Subcutaneous abdominal adipose tissue (tissue), 5 donors: ENCODE measurements around the gene TFDP3.

ENCODE experiments used
- H3K27ac ChIP-seq: one replicate; pipeline ENCODE4 v1.7.0; 2013; ENCODE audit warnings: low read depth, mild to moderate bottlenecking, inconsistent platforms, low read length, moderate library complexity
- H3K27me3 ChIP-seq, 5 donors: one replicate each; pipeline ENCODE4 v1.7.0; 2013; ENCODE audit warnings: low read length in 5 of 5, inconsistent platforms in 1 of 5; ENCODE audit not compliant: control insufficient read depth in 5 of 5, insufficient read depth in 4 of 5
- H3K36me3 ChIP-seq, 5 donors: one replicate each; pipeline ENCODE4 v1.7.0; 2013; ENCODE audit warnings: low read length in 5 of 5; ENCODE audit not compliant: control insufficient read depth in 5 of 5, insufficient read depth in 5 of 5
- H3K4me1 ChIP-seq, 5 donors: one replicate each; pipeline ENCODE4 v1.7.0; 2013; ENCODE audit warnings: low read length in 5 of 5, mild to moderate bottlenecking in 3 of 5, moderate library complexity in 1 of 5; ENCODE audit not compliant: control insufficient read depth in 5 of 5, insufficient read depth in 5 of 5
- H3K4me3 ChIP-seq, 5 donors: one replicate each; pipeline ENCODE4 v1.7.0; 2013; ENCODE audit warnings: low read length in 5 of 5, low read depth in 1 of 5
- H3K9ac ChIP-seq, 5 donors: one replicate each; pipeline ENCODE4 v1.7.0; 2013; ENCODE audit warnings: low read length in 5 of 5, mild to moderate bottlenecking in 4 of 5, moderate library complexity in 3 of 5
- H3K9me3 ChIP-seq, 5 donors: one replicate each; pipeline ENCODE4 v1.7.0; 2013; ENCODE audit warnings: low read length in 5 of 5; ENCODE audit not compliant: control insufficient read depth in 5 of 5
- donor health status: healthy.
- donor health status: healthy.
- donor health status: healthy.
- donor health status: healthy.
- donor health status: healthy.

TFDP3 gene, protein sequence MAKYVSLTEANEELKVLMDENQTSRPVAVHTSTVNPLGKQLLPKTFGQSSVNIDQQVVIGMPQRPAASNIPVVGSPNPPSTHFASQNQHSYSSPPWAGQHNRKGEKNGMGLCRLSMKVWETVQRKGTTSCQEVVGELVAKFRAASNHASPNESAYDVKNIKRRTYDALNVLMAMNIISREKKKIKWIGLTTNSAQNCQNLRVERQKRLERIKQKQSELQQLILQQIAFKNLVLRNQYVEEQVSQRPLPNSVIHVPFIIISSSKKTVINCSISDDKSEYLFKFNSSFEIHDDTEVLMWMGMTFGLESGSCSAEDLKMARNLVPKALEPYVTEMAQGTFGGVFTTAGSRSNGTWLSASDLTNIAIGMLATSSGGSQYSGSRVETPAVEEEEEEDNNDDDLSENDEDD

GRCh38 chrX:133218329-133218728 lies at the start of gene TFDP3:
Gene TFDP3, minus strand, starts transcription at chrX:133218354. Its CDS starts 95 bp downstream, at chrX:133218259.
- Histone ChIP-seq H3K36me3 (no peaks in the 10 kb centered on the region), H3K9me3 (no peaks in the 10 kb centered on the region), H3K9ac (no peak within 1 kb of the TSS), H3K27me3 (peaks cover 0 to 10% (median 8%) of the 10 kb centered on the region in 5 donors), H3K4me3 (no peak within 1 kb of the TSS), H3K4me1 (peaks cover 0 to 4% (median 0%) of the 10 kb centered on the region in 5 donors), H3K27ac (no peak within 1 kb of the TSS)

DNA sequence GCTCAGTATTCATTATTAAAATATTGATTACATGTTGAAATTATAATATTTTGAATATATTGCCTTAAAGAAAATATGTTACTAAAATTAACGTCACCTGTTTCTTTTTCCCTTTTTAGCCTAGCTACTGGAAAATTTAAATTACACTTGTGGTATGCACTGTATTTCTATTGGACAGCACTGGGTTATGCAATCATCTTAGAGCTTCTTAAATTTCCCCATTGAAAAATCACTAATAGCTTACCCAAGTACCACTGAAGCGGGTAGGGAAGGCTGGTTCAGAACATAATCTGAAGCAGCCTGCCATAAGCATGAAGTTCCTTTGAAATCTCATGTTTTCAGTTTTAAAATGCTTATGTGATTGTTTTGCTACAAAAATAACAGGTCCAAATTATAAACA lies 49.5 kb upstream of the TFDP3 start:
- H3K4me1 ChIP-seq = peaks cover 0 to 10% (median 4%) of the 10 kb centered on the region in 5 donors
- no peaks in the 10 kb centered on the region for H3K9me3 ChIP-seq
- H3K9ac ChIP-seq = no peak overlapping the region
- no peak overlapping the region for H3K27ac ChIP-seq
- H3K27me3 ChIP-seq = peaks cover 0 to 6% (median 3%) of the 10 kb centered on the region in 5 donors
- no peak overlapping the region for H3K4me3 ChIP-seq
- H3K36me3 ChIP-seq = no peaks in the 10 kb centered on the region

DNA sequence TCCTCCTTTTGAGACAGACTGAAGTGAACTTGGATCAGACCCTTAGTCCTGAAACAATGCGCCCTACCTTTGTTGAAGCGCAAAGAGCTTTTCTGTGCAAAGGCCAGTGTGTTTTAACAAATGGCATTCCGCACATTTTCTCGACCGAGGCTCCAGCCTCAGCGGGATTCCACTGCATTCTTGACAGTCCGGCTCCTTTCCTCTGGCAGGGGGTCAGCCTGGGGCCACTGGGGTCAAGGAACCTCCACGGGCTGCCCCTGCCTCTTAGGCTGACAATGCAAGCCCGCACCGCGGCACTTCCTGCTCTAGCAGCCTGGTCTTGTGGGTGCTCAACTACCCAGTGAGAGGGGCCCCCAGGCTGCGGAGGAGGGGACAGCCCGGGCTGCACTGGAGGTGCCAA lies 47.2 kb upstream of the TFDP3 start:
- Histone ChIP-seq H3K4me1 (peaks cover 0 to 10% (median 4%) of the 10 kb centered on the region in 5 donors), H3K27me3 (peaks cover 0 to 4% (median 3%) of the 10 kb centered on the region in 5 donors), H3K9me3 (no peaks in the 10 kb centered on the region), H3K4me3 (no peak overlapping the region), H3K9ac (no peak overlapping the region), H3K27ac (no peak overlapping the region), H3K36me3 (no peaks in the 10 kb centered on the region)

DNA sequence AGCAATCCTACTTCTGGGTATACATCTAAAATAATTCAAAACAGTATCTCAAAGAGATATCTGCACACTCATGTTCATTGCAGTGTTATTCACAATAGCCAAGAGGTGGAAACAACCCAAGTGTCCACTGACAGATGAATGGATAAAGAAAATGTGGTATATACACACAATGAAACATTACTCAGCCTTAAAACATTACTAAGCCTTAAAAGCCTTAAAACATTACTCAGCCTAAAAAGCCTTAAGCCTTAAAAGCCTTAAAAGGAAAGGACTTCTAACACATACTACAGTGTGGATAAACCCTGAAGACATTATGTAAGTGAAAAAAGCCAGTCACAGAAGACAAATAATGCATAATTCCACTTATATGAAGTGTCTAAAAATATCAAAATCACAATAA lies 40.3 kb upstream of the TFDP3 start:
- Histone ChIP-seq H3K36me3 (no peaks in the 10 kb centered on the region), H3K4me3 (no peak overlapping the region), H3K9me3 (no peaks in the 10 kb centered on the region), H3K9ac (no peak overlapping the region), H3K4me1 (no peaks in the 10 kb centered on the region), H3K27me3 (peaks cover 0 to 14% (median 4%) of the 10 kb centered on the region in 5 donors), H3K27ac (no peak overlapping the region)

DNA sequence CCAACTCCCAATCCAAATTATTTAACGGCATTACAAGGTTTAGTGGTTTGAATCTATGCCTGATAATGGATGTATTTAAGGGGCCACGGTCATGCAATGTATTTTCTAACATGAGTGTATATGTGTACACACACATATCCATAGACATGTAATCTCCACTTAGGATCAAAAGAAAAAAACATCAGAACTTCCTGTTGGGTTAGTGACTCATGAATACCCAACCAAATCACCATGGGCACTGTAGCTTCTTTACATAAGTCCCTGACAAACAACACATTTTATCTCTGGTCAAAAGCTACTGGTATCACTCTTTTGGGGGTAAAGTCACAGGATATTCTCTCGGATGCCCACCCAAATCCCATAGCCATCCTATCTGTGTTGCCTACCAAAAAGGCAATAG lies 36.5 kb upstream of the TFDP3 start:
- Histone ChIP-seq H3K9ac (no peak overlapping the region), H3K4me3 (no peak overlapping the region), H3K27ac (no peak overlapping the region), H3K36me3 (no peaks in the 10 kb centered on the region), H3K9me3 (no peaks in the 10 kb centered on the region), H3K4me1 (peaks cover 0 to 7% (median 0%) of the 10 kb centered on the region in 5 donors), H3K27me3 (peaks cover 0 to 11% (median 6%) of the 10 kb centered on the region in 5 donors)

GRCh38 chrX:133251204-133251603 lies 33.0 kb upstream of the TFDP3 start:
- Histone ChIP-seq H3K4me3 (no peak overlapping the region), H3K4me1 (peaks cover 0 to 7% (median 0%) of the 10 kb centered on the region in 5 donors), H3K27me3 (peaks cover 0 to 11% (median 6%) of the 10 kb centered on the region in 5 donors), H3K9ac (no peak overlapping the region), H3K9me3 (peaks cover 11 to 24% (median 20%) of the 10 kb centered on the region in 5 donors), H3K36me3 (no peaks in the 10 kb centered on the region), H3K27ac (no peak overlapping the region)

GRCh38 chrX:133250184-133251100 lies 32.3 kb upstream of the TFDP3 start:
- Histone ChIP-seq H3K4me1 (peaks cover 0 to 7% (median 0%) of the 10 kb centered on the region in 5 donors), H3K36me3 (no peaks in the 10 kb centered on the region), H3K4me3 (no peak overlapping the region), H3K27me3 (peaks cover 0 to 11% (median 6%) of the 10 kb centered on the region in 5 donors), H3K27ac (no peak overlapping the region), H3K9ac (no peak overlapping the region), H3K9me3 (peaks cover 11 to 29% (median 27%) of the 10 kb centered on the region in 5 donors)

DNA sequence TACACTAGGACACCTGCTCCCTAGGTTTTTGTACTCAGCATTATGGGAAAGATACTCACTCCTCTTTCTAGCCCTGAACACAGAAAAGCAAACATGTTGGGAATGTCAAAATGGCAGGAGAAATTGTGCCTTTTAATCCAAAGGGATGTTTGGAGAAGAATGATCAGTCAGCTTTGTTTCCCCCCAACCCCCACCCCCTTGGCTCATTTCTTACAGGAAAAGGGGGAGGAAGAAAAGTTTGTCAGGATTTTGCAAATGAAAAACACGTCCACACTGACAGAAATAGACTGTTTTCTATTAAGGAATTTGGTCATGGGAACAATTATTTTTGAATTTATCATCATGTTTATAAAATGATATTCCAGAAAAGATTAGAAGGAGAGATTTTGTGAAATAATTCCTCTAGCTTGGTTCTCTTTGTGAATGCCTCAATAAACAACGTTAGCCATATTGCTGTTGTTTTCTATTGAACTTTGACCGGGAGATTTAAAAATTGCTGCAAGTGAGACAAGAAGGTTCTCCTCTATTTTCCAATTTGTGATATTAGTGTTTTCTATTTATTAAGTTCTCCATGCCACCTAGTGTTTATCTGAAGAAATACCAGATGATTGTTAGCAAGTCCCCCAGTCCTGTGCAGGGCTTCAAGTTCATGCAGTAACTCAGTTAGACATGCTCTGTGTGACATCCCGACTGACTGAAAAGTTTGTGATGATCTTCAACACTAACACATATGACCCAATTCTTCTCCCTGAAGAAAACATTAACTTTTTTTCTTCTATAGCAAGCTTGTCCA lies 31.3 kb upstream of the TFDP3 start:
- H3K4me1 ChIP-seq = peaks cover 0 to 7% (median 0%) of the 10 kb centered on the region in 5 donors
- peaks cover 0 to 5% (median 2%) of the 10 kb centered on the region in 5 donors for H3K27me3 ChIP-seq
- H3K4me3 ChIP-seq = no peak overlapping the region
- H3K36me3 ChIP-seq = no peaks in the 10 kb centered on the region
- H3K9me3 ChIP-seq = peaks cover 11 to 35% (median 28%) of the 10 kb centered on the region in 5 donors
- no peak overlapping the region for H3K9ac ChIP-seq
- H3K27ac ChIP-seq = no peak overlapping the region

DNA sequence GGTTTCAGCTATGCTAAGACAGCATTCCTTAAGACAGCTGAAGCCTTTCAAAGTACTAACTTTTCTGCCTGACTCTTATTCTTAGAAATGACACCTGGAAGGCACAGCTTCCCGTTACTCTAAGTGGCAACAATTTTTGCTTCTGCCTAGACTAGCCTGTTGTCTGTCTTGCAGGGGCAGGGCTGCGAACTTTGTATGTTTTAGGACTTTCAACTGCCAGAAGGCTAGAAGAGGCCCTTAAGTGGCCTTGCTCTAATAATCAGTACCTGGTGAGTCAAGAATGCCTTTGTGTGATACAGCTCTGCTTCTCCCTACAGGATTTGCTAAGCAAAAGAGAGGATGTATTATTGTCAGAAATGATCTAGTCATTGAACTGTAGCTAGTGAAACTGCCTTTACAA lies 30.0 kb upstream of the TFDP3 start:
- peaks cover 0 to 5% (median 2%) of the 10 kb centered on the region in 5 donors for H3K27me3 ChIP-seq
- H3K4me1 ChIP-seq = peaks cover 0 to 7% (median 0%) of the 10 kb centered on the region in 5 donors
- H3K9me3 ChIP-seq = peaks cover 11 to 35% (median 28%) of the 10 kb centered on the region in 5 donors
- H3K27ac ChIP-seq = no peak overlapping the region
- H3K9ac ChIP-seq = no peak overlapping the region
- H3K36me3 ChIP-seq = no peaks in the 10 kb centered on the region
- H3K4me3 ChIP-seq = no peak overlapping the region
